GM21367 (cell line): ENCODE results near the gene HAP1.
"Not testable (repeated sequence)": the region's sequence is repeated elsewhere in the genome, so short reads cannot be mapped to it uniquely, and the experiment has no call there.

Experiments used
- ATAC-seq: cut with Tn5 transposase; IDR thresholded peaks from one replicate; pipeline ENCODE4 v1.9.1; 2021; ENCODE audit not compliant: unreplicated experiment

Gene HAP1, protein sequence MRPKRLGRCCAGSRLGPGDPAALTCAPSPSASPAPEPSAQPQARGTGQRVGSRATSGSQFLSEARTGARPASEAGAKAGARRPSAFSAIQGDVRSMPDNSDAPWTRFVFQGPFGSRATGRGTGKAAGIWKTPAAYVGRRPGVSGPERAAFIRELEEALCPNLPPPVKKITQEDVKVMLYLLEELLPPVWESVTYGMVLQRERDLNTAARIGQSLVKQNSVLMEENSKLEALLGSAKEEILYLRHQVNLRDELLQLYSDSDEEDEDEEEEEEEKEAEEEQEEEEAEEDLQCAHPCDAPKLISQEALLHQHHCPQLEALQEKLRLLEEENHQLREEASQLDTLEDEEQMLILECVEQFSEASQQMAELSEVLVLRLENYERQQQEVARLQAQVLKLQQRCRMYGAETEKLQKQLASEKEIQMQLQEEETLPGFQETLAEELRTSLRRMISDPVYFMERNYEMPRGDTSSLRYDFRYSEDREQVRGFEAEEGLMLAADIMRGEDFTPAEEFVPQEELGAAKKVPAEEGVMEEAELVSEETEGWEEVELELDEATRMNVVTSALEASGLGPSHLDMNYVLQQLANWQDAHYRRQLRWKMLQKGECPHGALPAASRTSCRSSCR

DNA sequence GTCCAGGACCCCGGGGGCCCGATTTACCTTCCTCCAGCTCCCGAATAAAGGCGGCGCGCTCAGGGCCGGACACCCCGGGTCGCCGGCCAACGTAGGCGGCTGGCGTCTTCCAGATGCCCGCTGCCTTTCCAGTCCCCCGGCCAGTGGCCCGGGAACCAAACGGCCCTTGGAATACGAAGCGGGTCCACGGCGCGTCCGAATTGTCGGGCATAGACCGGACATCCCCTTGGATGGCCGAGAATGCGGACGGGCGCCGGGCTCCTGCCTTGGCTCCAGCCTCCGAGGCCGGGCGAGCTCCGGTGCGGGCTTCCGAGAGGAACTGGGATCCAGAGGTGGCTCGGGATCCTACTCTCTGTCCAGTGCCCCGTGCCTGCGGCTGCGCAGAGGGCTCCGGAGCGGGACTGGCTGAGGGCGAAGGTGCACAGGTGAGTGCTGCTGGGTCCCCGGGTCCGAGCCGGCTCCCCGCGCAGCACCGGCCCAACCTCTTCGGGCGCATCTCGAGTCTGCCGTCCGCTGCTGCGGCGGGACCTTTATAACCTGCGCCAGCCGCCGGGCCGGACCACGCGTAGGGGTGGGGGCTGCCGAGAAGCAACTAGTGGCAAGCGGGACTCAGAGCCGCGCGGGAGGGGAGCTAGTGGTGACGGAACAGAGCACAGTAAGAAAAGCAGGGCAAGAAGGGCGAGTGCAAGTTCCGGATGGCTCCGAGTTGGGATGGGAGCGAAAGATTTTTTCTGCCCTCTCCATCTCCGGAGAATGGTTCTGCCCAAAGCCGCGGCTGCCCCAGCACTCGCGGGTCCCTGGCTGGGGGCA lies at the start of gene HAP1:
Gene HAP1, minus strand, starts transcription at position 505 of the 810 bp plus-strand sequence. Its CDS starts 9 bp downstream, at position 496.
- ATAC-seq: no peak

DNA sequence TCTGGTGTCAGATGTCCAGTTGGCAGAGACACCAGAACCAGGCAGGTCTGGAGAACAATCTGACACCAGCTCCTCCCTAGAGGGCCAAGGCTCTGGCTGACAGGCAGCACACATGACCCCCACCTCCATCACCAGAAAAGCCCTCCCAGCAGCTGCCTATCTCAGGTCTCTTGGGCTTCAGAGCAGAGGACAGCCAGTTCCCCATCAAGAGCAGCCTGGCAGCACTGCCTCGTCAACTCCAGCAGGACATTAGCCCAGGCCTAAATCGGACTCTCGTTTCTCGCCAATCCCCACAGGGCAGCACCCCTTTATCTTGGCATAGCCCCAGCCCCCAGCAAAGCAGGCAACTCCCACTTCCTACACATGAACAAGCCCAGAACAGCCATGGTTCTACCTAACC lies 47.7 kb upstream of the HAP1 start:
- ATAC-seq: no peak

DNA sequence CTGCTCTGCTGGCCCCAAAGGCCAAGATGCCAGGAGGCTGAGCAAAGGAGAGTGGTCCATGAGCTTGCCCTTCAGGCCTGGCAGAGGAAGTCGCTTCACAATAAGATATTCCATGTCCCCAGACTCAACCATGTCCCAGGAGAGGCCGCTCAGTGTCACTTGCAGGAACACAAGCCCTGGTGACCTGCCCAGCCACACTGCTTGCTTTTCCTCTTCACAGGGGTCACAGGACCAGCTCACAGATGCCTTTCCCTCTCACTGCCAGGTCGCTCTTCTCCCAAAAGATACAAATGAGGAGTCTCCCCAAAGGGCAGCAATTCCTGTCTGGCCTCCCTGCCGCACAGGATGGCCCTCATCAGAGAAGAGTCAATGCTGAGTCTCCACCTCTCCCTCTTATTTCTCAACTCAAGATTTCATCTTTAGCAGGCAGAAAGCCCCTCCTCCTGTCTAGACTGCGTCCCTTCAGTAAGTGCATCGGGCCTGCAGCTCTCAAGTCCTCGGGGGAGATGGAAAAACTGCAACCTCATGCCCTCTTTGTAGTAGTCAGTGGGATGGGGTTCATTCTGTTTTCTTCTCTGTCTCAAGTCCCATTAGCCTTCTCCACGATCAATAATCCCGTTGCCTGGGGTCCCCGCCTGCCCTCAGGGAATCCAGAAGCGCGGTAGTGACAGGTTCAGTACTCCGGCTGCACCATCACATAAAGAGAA lies 47.1 kb upstream of the HAP1 start:
- no peak for ATAC-seq

DNA sequence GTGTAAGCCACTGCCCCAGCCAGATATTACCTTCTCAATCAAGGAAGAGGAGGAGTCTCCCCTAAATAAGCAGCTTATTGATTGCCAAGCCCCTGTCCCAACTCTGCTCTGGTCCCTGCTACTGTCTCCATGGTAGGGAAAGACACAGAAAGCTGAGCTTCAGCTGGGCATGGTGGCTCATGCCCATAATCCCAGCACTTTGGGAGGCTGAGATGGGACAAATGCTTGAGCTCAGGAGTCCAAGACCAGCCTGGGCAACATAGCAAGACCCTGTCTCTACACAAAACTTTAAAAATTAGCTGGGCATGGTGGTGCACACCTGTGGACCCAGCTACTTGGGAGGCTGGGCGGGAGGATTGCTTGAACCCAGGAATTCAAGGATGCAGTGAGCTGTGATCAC lies 45.5 kb upstream of the HAP1 start:
- ATAC-seq: no peak

DNA sequence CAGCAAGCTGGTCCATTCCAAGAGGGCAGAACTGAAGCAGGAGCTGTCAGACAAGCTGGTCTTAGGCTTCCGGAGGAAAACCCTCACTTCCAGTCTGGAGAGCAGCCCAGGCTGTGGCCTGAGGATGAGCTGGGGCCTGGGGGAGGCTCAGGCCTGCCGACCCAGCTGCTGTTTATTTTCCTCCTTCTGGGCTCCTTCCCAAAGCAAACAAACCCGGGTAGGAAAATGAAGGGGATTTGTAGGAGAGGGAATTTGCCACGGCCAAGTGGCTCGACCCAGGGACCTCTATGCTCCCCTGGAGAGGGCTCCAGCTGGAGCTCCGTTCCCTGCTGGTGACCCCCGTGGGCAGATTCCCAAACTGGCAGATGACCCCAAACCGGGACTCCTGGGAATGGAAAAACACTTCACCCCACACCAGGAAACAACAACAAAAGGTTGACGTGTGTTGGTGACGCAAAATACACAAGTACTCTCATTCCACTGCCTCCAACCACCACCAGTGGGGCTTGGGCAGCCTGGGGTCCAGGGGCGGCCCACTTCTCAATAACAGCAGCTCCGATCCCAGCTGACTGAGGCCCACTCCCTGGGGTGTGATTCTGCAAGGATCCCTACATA lies 43.2 kb upstream of the HAP1 start:
- ATAC-seq: no peak

DNA sequence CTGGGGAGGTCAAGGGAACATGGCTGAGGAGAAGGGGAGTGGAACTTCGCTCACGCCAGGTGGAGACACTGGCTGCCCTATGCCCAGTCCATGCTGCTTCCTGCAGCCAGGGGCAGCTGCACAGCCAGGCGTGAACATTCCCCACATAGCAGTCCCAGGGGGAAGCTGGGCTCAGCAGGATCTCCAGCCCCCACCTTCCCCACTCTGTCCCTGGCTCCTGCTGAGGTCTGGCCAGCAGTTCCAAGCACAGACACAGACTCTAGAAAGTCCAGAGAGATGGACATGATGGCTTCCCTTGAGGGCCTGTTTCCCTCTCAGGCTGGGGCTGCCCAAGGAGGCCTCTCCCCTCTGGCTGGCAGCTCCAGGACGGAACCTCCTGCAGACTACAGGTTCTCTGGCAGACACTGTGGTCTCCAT lies 42.7 kb upstream of the HAP1 start:
- ATAC-seq: no peak

DNA sequence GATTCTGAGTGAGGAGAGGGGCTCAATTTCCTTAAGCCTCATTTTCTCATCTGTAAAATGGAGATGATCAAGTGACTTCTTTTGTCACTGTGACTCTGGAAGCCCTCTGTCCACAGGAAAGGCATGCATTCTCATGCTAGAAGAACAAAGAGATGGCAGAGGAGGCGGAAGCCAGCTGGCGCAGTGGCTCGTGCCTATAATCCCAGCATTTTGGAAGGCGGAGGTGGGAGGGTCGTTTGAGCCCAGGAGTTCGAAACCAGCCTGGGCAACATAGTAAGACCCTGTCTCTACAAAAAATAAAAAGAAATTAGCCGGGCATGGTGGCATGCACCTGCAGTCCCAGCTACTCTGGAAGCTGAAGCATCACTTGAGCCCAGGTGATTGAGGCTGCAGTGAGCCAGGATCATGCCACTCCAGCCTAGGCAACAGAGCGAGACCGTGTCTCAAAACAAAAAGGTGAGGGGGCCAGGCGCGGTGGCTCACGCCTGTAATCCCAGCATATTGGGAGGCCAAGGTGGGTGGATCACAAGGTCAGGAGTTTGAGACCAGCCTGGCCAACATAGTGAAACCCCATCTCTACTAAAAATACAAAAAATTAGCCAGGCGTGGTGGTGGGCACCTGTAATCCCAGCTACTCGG lies 41.9 kb upstream of the HAP1 start:
- ATAC-seq: not testable (repeated sequence)

DNA sequence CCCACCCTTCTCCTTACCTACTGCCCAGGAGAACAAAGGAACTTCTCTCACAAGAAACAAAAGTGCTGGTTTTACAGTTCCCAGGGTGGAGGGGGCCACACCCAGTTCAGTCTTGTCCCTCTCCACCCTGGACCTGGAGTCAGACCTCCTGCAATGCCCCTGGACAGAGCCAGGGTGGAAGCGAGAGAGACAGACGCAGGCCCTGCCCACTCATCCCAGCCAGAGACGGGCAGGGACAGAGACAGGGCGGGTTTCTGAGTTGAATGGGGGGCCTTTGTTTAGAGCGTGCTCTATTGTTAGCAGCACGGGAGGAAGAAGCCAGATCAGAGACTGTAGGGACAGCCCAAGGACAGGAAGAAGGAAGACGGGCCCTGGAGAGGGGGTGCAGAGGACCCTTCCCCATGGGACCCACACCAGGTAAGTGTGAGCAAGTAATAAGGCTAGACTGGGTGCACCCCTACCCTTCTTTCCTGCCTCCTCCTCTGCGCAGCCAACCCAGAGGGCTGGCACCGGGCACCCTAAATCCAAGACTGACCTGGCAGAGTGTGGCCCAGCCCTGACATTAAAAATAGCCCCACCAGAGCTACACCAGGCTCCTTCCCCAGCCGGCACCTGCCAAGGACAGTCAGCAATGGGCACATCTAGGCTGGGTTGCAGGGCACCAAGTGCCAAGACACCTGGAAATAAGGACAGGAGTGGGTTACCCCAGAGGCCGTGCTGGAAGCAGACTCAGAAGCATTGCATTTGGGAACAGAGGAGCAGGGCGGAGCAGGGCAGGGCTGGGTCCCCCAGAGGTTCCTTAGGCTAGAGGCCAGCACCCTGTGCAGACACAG lies 41.2 kb upstream of the HAP1 start:
- ATAC-seq: no peak

DNA sequence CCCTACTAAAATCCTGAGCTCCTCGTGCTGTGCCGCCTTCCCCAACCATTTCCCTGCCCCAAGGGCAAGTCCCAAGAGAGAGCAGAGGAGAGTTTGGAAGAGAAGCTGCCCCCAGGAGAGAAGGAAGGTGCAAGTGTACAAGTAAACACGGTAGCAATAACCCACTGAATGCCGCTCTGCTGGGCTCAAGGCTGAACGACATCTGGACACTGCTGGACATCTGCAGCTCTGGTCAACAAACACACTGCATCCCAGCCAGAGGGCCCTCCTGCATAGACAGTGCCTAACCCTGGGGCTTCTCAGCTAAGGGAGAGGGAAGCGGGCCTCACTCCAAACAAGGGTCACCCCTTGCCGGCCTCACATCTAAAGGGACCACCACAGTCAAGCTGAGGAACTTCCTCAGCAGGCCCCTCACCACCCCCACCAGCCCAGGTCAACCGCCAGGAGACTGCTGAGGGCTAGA lies 39.3 kb upstream of the HAP1 start:
- ATAC-seq: no peak

DNA sequence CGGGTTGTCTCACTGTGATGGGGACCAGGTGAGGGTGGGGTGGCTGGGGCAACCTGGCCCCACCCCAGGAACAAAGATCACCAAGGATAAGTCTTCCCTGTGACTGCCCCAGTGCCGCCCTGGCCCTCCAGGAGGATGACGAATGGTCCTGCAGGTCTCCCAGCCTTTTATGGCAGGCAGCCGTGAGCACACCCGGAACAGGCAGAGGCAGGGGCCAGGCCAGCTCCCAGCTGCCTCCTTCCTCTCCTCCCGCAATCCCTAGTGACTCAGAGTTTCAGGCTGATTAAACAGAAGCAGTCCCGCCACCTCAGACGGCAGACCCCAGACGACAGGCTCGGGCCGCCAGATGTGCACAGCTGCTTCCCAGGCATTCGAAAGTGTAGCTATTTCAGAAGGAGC lies 38.7 kb upstream of the HAP1 start:
- ATAC-seq: no peak

DNA sequence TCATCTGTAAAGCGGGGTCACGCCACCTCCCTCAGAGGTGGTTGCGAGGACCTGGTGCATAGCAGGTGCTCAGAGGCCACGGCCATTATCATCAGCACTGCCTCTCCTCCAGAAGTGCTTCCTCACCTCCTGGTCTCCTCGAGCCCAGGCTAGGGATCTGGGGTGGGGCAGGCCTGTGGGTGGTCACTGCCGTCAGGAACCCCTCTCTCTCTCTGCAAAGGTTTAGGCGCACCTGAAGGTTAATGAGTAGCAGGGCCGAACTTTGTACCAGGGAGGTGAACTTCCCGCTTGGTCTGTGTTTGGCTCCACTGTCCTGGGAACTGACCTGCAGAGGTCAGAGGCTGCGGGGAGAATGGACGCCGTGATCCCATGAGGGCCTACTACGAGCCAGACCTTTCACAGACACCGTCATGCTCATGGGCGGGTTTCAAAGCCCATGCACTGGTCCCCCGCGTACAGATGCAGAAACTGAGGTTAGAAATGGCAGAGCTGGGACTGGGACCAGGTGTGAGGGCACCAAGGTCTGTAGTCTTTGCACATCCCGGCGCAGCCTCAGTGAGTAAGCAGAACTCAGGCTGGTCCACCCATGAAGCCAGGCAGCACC lies 38.2 kb upstream of the HAP1 start:
- ATAC-seq: no peak

DNA sequence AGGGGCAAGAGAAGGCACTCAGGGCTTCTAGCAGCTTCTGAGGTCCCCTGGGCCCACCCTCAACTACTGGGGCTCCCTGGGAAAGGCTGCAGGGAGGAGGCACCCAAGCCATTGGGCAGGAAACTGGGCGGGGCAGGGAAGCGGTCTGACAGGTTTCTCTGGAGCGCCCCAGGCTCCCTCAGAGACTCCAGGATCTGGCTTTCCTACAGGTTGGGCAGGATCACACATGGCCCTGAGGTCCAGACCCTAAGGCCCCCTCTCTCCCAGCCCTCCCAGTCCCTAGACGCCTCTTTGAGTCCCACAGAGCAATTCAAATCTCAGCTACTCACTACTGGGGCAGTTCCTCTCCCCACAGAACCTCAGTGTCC lies 37.8 kb upstream of the HAP1 start:
- no peak for ATAC-seq

DNA sequence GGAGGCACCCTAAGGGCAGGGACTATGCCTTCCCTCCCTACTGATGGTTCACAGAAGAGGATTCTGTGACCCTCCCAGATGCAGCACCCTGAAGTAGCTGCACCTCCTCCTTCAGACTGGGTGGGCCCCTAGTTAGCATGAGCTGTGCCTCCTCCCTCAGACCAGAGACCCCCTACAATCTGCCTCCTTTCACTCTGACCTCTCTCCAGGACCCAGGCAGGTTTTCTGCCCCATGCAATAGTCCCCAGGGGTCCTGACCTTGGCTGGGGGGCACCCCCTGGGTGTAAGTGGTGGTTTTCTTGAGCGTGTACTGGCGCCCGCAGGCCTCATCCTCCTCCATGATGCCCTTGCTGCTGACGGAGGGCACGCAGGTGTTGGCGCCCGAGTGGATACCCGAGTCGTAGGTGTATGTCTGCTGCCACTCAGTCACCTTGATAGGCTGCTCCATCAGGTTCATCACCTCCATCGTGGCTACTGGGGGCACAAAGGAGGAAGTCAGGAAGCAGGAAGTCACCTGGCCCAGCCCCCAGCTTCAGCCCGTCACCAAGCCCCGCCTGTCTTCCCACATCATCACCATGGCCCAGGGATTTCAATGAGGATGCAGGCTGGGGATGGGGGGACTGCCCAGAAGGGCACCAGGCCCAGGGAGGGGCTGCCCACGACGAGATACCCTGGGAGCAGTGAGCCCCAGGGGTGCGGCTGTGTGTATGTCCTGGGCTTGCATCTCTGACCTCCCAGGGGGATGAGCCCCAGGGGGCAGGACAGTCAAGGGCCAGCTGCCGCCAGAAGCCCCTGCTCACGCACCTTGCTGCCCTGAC lies 37.2 kb upstream of the HAP1 start:
- no peak for ATAC-seq

DNA sequence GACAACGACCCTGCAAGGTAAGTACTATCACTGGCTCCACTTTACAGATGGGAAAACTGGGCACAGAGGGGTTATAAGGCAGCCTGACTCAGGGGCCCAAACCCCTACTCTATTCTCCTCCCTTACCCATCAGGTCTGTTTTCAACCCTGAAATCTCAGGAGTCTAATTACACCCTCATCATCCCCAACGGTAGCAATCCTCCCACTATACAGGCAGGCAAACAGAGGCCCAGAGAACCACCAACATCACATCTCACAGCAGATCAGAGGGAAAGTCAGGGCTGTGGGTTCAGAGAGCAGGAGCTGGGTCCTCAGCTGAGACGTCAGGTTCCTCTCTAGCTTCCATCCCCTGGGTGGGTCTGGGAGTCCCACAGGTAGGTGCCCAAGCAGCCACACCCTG lies 35.5 kb upstream of the HAP1 start:
- ATAC-seq: no peak

DNA sequence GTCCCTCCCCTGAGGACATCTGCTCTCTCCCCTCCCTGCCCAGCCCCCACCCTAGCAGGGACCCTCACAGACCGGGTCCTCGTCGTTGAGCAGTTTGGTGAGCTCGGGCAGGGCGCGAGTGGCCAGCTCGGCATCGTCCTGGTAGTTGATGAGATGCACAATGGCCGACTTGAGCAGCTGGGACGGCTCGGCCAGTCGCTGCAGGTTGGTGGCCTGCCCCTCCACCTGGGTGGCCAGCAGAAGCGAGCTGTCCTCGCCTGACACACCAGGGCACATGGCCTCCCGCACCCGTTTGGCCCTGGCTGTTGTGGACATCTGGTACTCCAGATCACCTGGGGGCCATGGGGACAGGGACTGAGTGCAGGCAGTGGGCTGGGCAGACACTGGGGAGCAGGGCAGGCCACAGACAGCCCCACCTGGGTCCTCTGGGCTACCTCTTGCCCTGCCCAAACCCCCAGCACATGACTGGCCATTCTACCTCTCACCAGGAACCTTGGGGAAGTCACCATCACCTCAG lies 35.0 kb upstream of the HAP1 start:
- no peak for ATAC-seq

DNA sequence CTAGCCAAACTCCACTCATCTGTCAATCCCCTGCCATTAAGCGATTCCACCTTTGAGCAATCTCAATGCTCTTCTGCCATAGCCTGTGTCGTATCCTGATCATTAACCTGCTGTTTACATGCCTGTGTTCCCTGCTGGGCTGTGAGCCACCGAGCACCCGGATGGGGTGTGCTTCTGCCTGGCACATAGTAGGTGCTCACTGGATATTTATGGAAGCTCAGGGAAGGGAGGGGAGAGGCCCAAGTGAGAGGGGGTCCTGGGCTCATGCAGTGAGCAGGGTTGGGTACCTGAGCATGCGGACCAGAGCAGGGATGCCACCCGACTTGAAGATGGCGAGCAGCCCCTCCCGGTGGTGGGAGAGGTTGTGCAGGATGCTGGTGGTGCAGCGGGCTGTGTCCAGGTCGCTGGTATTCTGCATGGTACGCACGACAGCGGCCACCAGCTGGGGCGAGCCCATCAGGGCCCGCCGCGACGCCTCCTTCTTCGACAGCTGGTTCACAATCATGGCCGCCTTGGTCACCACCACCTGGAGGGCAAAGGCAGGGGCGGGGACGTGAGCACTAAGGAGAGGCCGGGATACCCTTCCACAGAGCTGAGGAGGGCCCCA lies 34.3 kb upstream of the HAP1 start:
- no peak for ATAC-seq

DNA sequence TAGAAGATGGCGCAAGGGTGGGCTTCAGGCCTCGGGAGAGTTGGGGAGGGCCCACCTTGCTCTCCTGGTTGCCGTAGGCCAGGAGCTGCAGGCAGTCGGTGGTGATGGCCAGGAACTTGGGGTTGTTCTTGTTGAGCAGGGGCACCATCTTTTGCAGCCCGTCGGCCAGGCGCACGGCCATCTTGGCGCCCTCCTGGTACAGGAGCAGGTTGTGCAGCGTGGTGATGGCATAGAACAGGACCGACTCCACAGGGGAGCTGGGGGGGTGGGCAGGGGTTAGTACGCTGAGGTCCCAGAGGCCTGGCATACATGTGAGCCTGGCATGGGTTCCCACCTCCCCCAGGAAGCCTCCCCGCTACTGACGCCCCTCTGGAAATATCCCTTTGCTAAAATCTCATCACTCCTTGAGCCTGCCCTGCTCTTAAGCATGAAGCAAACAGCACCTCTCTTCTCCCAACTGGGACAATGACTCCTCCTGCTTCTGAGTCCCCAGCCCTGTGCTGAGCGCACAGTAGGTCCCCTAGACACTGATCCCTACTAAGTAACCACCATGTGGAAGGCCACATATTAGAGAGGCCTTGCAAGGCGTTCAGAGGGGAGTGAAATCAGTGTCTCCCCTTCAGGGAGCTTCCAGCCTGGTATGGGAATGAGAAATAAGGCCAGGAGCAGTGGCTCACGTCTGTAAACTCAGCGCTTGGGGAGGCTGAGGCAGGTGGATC lies 33.0 kb upstream of the HAP1 start:
- no peak for ATAC-seq
